Spleen (tissue), 11 donors: Measurements from ENCODE around the gene TNRC18. TPM values are rescaled to one million over a fixed set of nuclear protein-coding genes. Genes with fewer than 3 reads are reported as not detected.

Source experiments
- DNase-seq: peaks from one replicate; pipeline ENCODE4 v3.0.0-alpha.2; 2020
- H3K27ac ChIP-seq, 8 donors: fragments of 200-600 bp; sonication (generic) in 7 of 8; 1 replicate in 4 of 8; 2 replicates in 4 of 8; pipeline versions ENCODE4 v1.5.0 to v1.8.0; 2016 to 2021; ENCODE audit warnings: inconsistent platforms in 4 of 8, mild to moderate bottlenecking in 4 of 8, moderate library complexity in 1 of 8
- H3K27me3 ChIP-seq, 7 donors: fragments of 200-600 bp; sonication (generic) in 6 of 7; replicated peaks in 1 of 7; 1 replicate in 4 of 7; 2 replicates in 3 of 7; pipeline versions ENCODE4 v1.5.0 to v1.8.0; 2016 to 2021; ENCODE audit warnings: inconsistent platforms in 3 of 7, mild to moderate bottlenecking in 1 of 7
- H3K36me3 ChIP-seq, 6 donors: fragments of 200-600 bp; sonication (generic) in 5 of 6; 1 replicate in 4 of 6; 2 replicates in 2 of 6; pipeline versions ENCODE4 v1.5.0 to v1.8.0; 2016 to 2021; ENCODE audit warnings: inconsistent platforms in 2 of 6
- H3K4me1 ChIP-seq, 6 donors: fragments of 200-600 bp; sonication (generic) in 5 of 6; 1 replicate in 3 of 6; 2 replicates in 3 of 6; pipeline versions ENCODE4 v1.5.0 to v1.8.0; 2016 to 2021; ENCODE audit warnings: inconsistent platforms in 3 of 6
- H3K4me3 ChIP-seq, 8 donors: fragments of 200-600 bp; sonication (generic) in 7 of 8; 1 replicate in 4 of 8; 2 replicates in 4 of 8; pipeline versions ENCODE4 v1.5.0 to v1.8.0; 2016 to 2021; ENCODE audit warnings: inconsistent platforms in 4 of 8, mild to moderate bottlenecking in 4 of 8, moderate library complexity in 2 of 8
- H3K9me3 ChIP-seq, 8 donors: fragments of 200-600 bp; sonication (generic) in 7 of 8; 1 replicate in 4 of 8; 2 replicates in 4 of 8; pipeline versions ENCODE4 v1.5.0 to v1.8.0; 2016 to 2021; ENCODE audit warnings: inconsistent platforms in 4 of 8
- CTCF ChIP-seq, 11 experiments: fragments of 200-600 bp in 7 of 11; fragments of 450-650 bp in 4 of 11; sonication (generic) in 4 of 11; IDR thresholded peaks in 8 of 11; conservative IDR thresholded peaks in 3 of 11; 1 replicate in 7 of 11; 2 replicates in 4 of 11; pipeline versions ENCODE4 v1.4.0 to v1.8.0; 2016 to 2021; ENCODE audit warnings: antibody characterized with exemption in 11 of 11, inconsistent platforms in 4 of 11, mild to moderate bottlenecking in 1 of 11
- POLR2A ChIP-seq, 3 donors: fragments of 450-650 bp; IDR thresholded peaks; one replicate each; pipeline ENCODE4 v1.5.1; 2017; ENCODE audit warnings: antibody characterized with exemption in 3 of 3, mild to moderate bottlenecking in 1 of 3
- POLR2AphosphoS5 ChIP-seq, 3 donors: sonication (generic); formaldehyde crosslinking; IDR thresholded peaks; one replicate each; pipeline ENCODE4 v1.5.1; 2017; ENCODE audit warnings: antibody characterized with exemption in 3 of 3
- WGBS, 5 donors: extraction: QIAGEN DNeasy Blood & Tissue Kit in 3 of 5; methylation state at CpG; one replicate each; pipeline versions ENCODE4 v1.1.5 to v1.1.7; 2013 to 2018; 5-methylcytosine and 5-hydroxymethylcytosine counted together
- intact Hi-C: fragments of 100-400 bp; cut with DNase I; formaldehyde crosslinking; loops from one replicate; pipeline ENCODE4 v1.15.0; 2023; ENCODE audit warnings: low total_unique reads
- polyA plus RNA-seq, 3 donors: library from polyadenylated mRNA; stranded (reverse); fragments of 200-250 nt; gene quantifications; one replicate each; pipeline ENCODE4 v1.2.1, GENCODE V29; 2013
- total RNA-seq, 7 donors: library from RNA; depleted of rRNA in 3 of 7; stranded (reverse); fragments of >200 nt in 3 of 7; fragmentation: NEBNext Ultra II Directional in 4 of 7; extraction: Animal tissue kit (Norgen Biotek cat#: 25700) in 4 of 7; gene quantifications; one replicate each; pipeline versions ENCODE4 v1.1.0 to v1.2.1, GENCODE V29; 2016 to 2021
- donor health status: healthy with polysubstance abuse.
- donor health status: DM: no; HTN: no; CAD: no; lungs with moderate emphysema.
- donor health status: DM: no; HTN: no; CAD: no.
- donor health status: Bipolar disorder and iron deficiency.
- donor health status: healthy.
- donor health status: DM: no; HTN: no; CAD: no.
- donor health status: DM: yes; HTN: yes; CAD: no.

TNRC18 gene
- total and polyA plus RNA-seq, 10 donors = 3.4 to 124 (median 71.0) TPM

GRCh38 chr7:5422396-5423305 is 983 bp downstream of the TNRC18 start:
- Histone ChIP-seq H3K9me3 (no peaks in the 10 kb centered on the region), H3K27me3 (peaks cover 0 to 100% (median 78%) of the 10 kb centered on the region in 7 donors), H3K36me3 (no peaks in the 10 kb centered on the region), H3K4me1 (peaks cover 40 to 98% (median 86%) of the 10 kb centered on the region in 6 donors), H3K27ac (peak overlapping the region; percentile 81 to 100 (median 97)), H3K4me3 (peak overlapping the region; percentile 52 to 81 (median 66))
- 0 to 2% (median 1%) methylated on average over 38 to 56 of the region's 56 CpGs for WGBS, 5 donors
- TF ChIP-seq CTCF (IDR thresholded peaks at IDR 0.05 in 8 of 11, conservative IDR thresholded peaks at IDR 0.05 in 3 of 11) (peak in 1 of 11 experiments; percentile 15), POLR2A (IDR thresholded peaks at IDR 0.05) (no peak), POLR2AphosphoS5 (IDR thresholded peaks at IDR 0.05) (no peak)
- intact Hi-C loops = no loop called here
- peak; percentile 81 for DNase-seq

DNA sequence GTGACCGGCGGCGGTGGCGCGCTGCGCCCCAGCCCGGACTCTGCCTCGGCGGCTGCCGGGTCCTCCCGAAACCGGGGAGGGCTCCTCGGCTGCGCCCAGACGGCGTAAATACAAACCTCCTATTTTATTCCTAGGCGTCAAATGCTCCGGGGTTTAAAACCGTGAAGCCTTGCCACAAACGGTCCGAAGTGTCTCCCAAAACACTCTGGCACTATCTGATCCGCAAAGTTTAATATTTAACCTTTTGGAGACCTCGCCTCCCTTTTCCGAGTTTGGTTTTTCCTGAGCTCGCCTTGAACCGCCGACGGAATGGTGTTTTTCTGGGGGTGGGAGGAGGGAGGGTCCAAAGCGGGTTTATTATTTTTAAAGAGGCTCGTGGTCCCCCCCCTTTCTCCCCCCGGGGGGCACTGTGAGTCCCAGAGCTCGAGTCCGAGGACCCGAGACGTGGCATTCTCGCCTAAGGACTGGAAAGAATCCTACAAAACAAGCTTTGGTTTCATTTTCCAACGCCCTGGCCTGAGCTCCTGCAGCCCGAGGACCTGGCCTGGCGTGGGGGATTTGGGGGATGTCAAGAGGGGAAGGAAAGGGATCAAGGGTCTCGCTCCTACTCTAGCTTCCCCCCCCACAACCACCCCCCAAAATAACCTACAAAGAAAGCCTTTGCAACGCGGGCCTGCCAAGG is 1.8 kb downstream of the TNRC18 start:
- H3K27ac ChIP-seq = peak overlapping the region; percentile 81 to 100 (median 97)
- intact Hi-C loops = no loop called here
- TF ChIP-seq POLR2A (IDR thresholded peaks at IDR 0.05) = no peak
- peak; percentile 10 to 57 (median 35) for TF ChIP-seq POLR2AphosphoS5 (IDR thresholded peaks at IDR 0.05)
- DNase-seq = peak; percentile 84
- no peaks in the 10 kb centered on the region for H3K36me3 ChIP-seq
- H3K9me3 ChIP-seq = no peaks in the 10 kb centered on the region
- peaks cover 0 to 99% (median 72%) of the 10 kb centered on the region in 7 donors for H3K27me3 ChIP-seq
- H3K4me1 ChIP-seq = peaks cover 40 to 98% (median 83%) of the 10 kb centered on the region in 6 donors
- H3K4me3 ChIP-seq = peak overlapping the region; percentile 52 to 81 (median 66)
- 0 to 2% (median 0%) methylated on average over 31 to 42 of the region's 42 CpGs for WGBS, 5 donors

GRCh38 chr7:5420881-5421713 is 2.5 kb downstream of the TNRC18 start:
- peaks cover 36 to 91% (median 77%) of the 10 kb centered on the region in 6 donors for H3K4me1 ChIP-seq
- H3K4me3 ChIP-seq = peak overlapping the region; percentile 52 to 81 (median 66)
- TF ChIP-seq POLR2AphosphoS5 (IDR thresholded peaks at IDR 0.05) = peak in 2 of 3 donors; percentile 39 to 50
- TF ChIP-seq POLR2A (IDR thresholded peaks at IDR 0.05) = no peak
- no peak for TF ChIP-seq CTCF (IDR thresholded peaks at IDR 0.05 in 8 of 11, conservative IDR thresholded peaks at IDR 0.05 in 3 of 11)
- intact Hi-C loops = no loop called here
- peaks cover 0 to 91% (median 64%) of the 10 kb centered on the region in 7 donors for H3K27me3 ChIP-seq
- no peaks in the 10 kb centered on the region for H3K9me3 ChIP-seq
- H3K27ac ChIP-seq = peak overlapping the region; percentile 81 to 100 (median 97)
- 0 to 1% (median 1%) methylated on average over 65 to 93 of the region's 93 CpGs for WGBS, 5 donors
- DNase-seq = peak; percentile 89
- peaks cover 0 to 4% (median 0%) of the 10 kb centered on the region in 6 donors for H3K36me3 ChIP-seq
